NCI-H446 treated with DMSO at 0.1 percent for 48 hours (cell line): ENCODE measurements around the gene RAP1B.

Source experiments
- DNase-seq: peaks from one replicate; lab custom pipeline; 2025; lab: John Stamatoyannopoulos, UW

RAP1B gene

DNA sequence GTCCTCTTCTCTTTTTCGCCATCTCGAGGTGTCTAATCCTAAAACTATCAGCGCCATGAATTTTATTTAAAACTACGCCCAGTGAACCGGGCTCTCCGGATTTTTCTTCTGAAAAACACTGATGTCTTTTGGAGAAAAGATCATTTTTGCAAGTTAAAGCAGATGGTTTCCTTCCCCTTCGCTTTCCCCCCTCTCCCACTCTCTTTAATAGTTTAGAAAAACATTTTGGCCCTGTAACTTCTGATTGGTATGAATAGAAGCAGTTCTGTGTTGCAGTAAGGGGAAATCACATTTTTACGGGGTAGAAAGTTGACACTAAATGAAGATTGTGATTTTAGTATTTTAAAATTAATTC, 1.1 kb downstream of the RAP1B start:
- DNase-seq, result no peak

DNA sequence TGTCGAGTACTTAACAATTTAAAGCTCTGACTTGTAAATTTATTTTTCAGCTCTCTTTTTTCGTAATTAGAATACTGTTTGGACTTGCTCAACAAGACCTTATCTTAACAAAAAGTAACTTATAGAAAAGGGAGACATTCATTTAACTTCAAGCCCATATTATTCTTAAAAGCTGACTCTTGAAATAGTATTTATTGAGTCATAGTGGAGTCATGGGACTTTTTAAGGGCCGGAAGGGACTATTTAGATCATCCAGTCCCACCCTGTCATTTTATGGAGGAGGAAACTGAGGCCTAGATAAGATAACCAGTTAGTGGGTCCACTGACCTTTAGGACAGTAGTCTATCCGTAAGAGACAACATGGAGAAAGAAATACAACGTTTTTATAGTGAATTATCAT, 1.5 kb downstream of the RAP1B start:
- no peak for DNase-seq

GRCh38 chr12:68612697-68613096, 2.0 kb downstream of the RAP1B start:
- no peak for DNase-seq

DNA sequence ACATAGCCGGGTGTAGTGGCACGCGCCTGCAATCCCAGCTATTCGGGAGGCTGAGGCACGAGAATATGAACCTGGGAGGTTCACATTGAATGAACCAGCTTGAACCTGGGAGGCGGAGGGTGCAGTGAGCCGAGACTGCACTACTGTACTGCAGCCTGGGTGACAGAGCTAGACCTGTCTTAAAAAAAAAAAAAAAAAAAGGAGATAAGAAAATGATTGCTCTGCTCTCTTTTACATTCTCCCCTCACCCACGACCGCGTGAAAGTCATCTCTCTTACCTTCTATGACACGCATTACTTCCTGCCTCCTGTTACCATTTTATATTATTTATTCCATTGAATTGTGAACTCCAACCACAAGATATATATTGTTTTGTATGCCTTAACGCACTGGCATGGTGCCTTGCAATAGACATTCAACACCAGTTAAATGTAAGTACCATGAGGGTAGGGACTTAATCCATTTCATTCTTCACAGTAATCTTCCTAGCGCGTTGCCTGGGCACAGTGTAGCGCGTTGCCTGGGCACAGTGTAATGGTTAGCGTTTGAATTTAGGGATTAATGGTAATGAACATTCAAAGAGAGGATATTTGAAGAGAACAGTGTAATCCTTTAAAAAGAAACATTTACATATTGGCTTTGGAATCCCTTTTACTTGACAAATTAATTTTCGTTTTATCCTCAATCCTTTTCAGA, 2.7 kb downstream of the RAP1B start:
- no peak for DNase-seq

GRCh38 chr12:68614105-68614679, 3.5 kb downstream of the RAP1B start:
- DNase-seq, result no peak

DNA sequence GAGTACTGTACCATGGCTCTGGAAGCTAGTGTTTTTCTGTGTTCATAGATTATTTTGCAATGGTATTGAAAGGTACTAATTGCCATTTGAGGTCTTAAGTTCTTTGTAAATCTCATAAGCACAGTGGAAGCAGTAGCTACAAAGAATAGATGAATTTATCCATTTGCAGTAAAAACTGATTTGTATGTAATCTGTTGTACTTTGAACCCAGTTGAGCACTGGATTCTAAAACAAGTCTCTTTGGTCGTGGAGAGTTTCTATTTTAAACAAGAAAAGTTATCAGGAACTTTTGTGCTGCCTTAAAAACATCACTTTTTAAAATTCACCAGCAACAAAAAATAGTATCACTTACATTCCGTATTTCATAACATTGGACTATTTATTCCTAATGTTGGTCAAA, 4.1 kb downstream of the RAP1B start:
- no peak for DNase-seq

DNA sequence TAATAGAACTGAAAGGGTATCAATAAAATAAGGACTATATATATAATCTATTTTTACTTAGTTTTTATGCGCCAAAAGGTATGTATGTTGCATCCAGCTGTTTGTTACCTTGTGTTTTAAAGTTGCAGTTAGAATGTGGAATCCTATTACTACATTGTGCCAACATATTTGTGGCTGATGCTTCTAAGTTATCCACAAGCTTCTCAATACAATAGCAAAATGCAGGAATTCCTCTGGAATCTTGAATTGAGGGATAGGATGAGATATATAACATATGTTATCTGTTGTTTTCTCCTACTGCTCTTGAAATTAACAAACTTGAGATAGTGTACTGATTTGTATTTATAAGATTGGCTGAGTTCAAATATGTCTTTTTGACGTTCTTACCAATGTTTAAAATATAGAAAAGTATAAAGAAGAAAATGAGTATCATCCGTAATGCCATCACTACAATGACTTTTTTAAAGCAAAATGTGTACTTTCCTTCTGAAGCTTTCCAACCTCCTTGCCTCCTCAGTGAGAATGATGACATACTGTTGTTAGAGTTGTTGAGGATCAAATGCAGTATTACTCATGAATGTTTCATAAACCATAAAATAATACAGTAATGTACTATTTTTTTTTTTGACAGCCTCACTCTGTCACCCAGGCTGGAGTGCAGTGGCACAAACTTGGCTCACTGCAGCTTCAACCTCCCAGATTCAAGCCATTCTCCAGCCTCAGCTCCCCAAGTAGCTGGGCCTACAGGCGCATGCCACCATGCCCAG, 6.6 kb downstream of the RAP1B start:
- no peak for DNase-seq

- no peak for DNase-seq
These were observed 8.8 kb downstream of the RAP1B start for GRCh38 chr12:68619541-68619940.

- no peak for DNase-seq
These were observed 10.1 kb downstream of the RAP1B start for GRCh38 chr12:68620519-68621471.

- no peak for DNase-seq
These were observed 10.9 kb downstream of the RAP1B start for GRCh38 chr12:68621472-68622081.

DNA sequence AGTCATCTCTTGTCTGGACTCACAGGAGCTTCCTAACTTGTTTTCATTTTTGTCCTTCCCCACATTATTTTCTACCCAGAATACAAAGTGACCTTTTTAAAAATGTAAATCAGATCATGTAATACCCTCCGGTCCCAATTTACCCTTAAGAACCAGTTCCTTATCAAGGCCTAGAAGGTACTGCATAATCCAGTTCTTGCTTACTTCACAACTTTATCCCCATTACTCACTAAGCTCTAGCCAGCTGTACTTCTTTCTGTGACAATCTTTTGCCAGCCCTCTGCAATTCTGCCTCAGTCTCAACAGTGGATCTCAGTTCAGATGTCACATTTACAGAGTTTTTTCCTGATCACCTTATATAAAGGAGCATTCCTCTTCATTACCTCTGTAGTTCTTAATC, 11.6 kb downstream of the RAP1B start:
- DNase-seq, result no peak

- no peak for DNase-seq
These were observed 12.4 kb downstream of the RAP1B start for GRCh38 chr12:68623059-68623458.

GRCh38 chr12:68623984-68624383, 13.3 kb downstream of the RAP1B start:
- no peak for DNase-seq

DNA sequence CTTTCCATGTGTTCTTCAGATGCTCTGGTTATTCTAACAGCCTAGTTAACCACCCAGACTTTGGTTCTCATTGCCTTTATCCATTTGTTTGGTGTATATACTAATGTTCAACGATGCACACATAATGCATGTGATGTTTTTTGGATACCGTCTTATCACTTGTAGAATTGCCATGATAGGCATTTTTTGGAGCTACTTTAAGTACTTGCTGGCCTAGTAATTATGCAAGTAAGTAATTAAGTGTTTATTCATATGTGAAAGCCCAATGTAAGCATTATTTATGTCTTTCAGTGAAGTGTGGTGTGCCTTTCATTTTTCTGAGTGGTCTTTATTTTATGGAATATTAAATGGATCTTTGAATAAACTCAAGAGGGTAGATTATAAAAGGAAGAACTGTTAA, 14.2 kb downstream of the RAP1B start:
- DNase-seq, result no peak

GRCh38 chr12:68627673-68628319, 17.1 kb downstream of the RAP1B start:
- no peak for DNase-seq

GRCh38 chr12:68628698-68629097, 18.0 kb downstream of the RAP1B start:
- no peak for DNase-seq

GRCh38 chr12:68630050-68630449, 19.4 kb downstream of the RAP1B start:
- no peak for DNase-seq

DNA sequence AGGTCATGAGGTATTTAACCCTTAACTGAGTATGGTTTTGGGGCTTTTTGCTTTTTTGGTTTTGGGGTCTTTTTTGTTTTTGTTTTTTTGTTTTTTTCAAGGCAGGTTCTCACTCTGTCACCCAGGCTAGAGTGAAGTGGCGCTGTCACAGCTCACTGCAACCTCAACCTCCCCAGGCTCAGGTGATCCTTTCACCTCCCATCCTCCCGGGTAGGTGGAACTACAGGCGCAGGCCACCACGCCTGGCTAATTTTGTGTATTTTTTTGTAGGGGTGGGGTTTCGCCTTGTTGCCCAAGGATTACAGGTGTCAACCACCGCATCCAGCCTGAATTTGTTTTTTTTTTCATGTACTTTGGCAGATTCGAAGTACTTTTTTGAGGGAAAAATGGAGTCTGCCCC, 19.9 kb downstream of the RAP1B start:
- no peak for DNase-seq

DNA sequence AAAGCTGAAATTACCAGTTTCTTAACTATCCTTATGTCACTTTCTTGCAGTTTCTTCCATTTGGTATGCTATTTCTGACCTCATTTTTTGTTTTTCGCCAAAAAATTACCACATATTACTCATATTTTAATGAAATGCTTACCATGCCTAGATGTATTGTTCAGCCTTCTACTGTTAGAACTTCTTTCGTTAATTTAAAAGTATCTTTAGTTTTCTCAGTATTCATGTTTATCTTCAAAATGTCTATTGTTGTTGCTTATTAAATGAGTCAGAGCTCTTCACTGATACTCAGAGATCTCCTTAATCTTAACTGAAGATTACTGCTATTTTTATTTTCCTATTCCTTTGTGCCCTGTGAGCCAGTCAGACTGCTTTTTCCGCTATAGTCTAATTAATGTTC, 20.5 kb downstream of the RAP1B start:
- DNase-seq, result no peak

DNA sequence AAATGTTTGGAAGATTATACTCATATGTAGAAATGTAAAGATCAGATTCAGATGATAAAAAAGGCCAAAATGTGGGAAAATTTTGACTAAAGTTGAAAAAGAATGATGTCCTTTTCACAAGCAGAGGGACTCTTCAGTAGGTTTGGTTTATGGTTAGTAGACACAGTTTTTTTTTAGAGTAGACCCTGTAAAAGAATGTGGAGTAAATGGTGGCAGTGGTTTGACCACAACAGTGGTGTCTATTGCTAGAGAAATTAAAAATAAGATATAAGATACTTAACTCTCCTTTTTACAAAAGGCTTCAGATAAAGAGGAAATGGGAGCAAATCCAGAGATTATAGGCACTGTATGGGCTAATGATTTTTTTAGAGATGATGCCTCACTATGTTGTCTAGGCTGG, 21.8 kb downstream of the RAP1B start:
- DNase-seq, result no peak
